Kidney (tissue), 14 donors: Measurements from ENCODE around the gene HS6ST1. TPM values are rescaled to one million over a fixed set of nuclear protein-coding genes. Genes with fewer than 3 reads are reported as not detected.

Experiments used
- DNase-seq, 5 donors: peaks; one replicate each; pipeline ENCODE4 v3.0.0-alpha.2; 2013 to 2020
- FAIRE-seq: peaks from 2 replicates; lab custom pipeline; 2012; peaks lifted over from hg19 to GRCh38; lab: Jason Lieb, UNC
- H3K27ac ChIP-seq, 2 donors: one replicate each; pipeline ENCODE4 v1.7.0; 2013; ENCODE audit warnings: low read depth in 2 of 2, low read length in 2 of 2, inconsistent platforms in 1 of 2
- H3K27me3 ChIP-seq: one replicate; pipeline ENCODE4 v1.7.1; 2013; ENCODE audit warnings: low read length, inconsistent platforms; ENCODE audit not compliant: control insufficient read depth, insufficient read depth
- H3K36me3 ChIP-seq, 3 donors: one replicate each; pipeline versions ENCODE4 v1.7.0 to v1.7.1; 2013; ENCODE audit warnings: low read length in 3 of 3, control low read depth in 1 of 3, inconsistent platforms in 1 of 3; ENCODE audit not compliant: insufficient read depth in 3 of 3, control insufficient read depth in 2 of 3
- H3K4me1 ChIP-seq, 3 donors: one replicate each; pipeline versions ENCODE4 v1.7.0 to v1.7.1; 2013; ENCODE audit warnings: low read length in 3 of 3, inconsistent platforms in 1 of 3, low read depth in 1 of 3; ENCODE audit not compliant: control insufficient read depth in 2 of 3, insufficient read depth in 2 of 3
- H3K4me3 ChIP-seq, 3 donors: one replicate each; pipeline versions ENCODE4 v1.7.0 to v1.8.1; 2013; ENCODE audit warnings: low read length in 3 of 3, control low read depth in 1 of 3, inconsistent platforms in 1 of 3
- H3K9ac ChIP-seq, 3 donors: one replicate each; pipeline versions ENCODE4 v1.7.0 to v1.7.1; 2013; ENCODE audit warnings: low read length in 3 of 3, control low read depth in 1 of 3, inconsistent platforms in 1 of 3
- H3K9me3 ChIP-seq, 3 donors: one replicate each; pipeline versions ENCODE4 v1.7.0 to v1.7.1; 2013; ENCODE audit warnings: low read length in 3 of 3, control low read depth in 1 of 3, inconsistent platforms in 1 of 3; ENCODE audit not compliant: control insufficient read depth in 2 of 3, insufficient read depth in 1 of 3
- CTCF ChIP-seq: IDR thresholded peaks from 3 replicates; pipeline ENCODE4 v1.5.1; 2012; ENCODE audit warnings: mild to moderate bottlenecking, moderate library complexity, borderline replicate concordance; ENCODE audit not compliant: insufficient read depth; ENCODE audit errors: extremely low read depth
- intact Hi-C: fragments of 100-400 bp; cut with DNase I; formaldehyde crosslinking; loops from one replicate; pipeline ENCODE4 v1.11.1; 2022
- polyA plus RNA-seq: library from polyadenylated mRNA; stranded (reverse); fragments of 350-450 nt; fragmentation: Illumina TruSeq; extraction: RNeasy Lipid Tissue Mini Kit (QIAGEN cat#74804); gene quantifications from one replicate; pipeline ENCODE4 v1.2.3, GENCODE V29; 2014; ENCODE audit warnings: low read depth, low replicate concordance; ENCODE audit not compliant: insufficient read depth
- total RNA-seq: library from RNA; stranded (reverse); fragmentation: NEBNext Ultra II Directional; extraction: Animal tissue kit (Norgen Biotek cat#: 25700); gene quantifications from one replicate; pipeline ENCODE4 v1.2.1, GENCODE V29; 2021
- donor health status: control.
- donor health status: control.
- donor health status: control.
- donor health status: control.
- donor health status: control.
- donor health status: DM: yes; HTN: yes; CAD: no.
- donor health status: Normal renal cell carcinoma (clear cell type).

The HS6ST1 gene
- total and polyA plus RNA-seq, 2 donors from 2014 or later: 49.6 to 73.9 TPM

- DNase-seq: peak in 1 of 5 donors; percentile 49
- H3K9me3 ChIP-seq: no peaks in the 10 kb centered on the region
- H3K27ac ChIP-seq: no peak overlapping the region
- no peaks in the 10 kb centered on the region for H3K27me3 ChIP-seq
- intact Hi-C loops: no loop called here
- TF ChIP-seq CTCF: no peak
- FAIRE-seq: no peak
- H3K9ac ChIP-seq: no peak overlapping the region
- no peaks in the 10 kb centered on the region for H3K36me3 ChIP-seq
- peaks cover 0 to 52% (median 9%) of the 10 kb centered on the region in 3 donors for H3K4me1 ChIP-seq
- no peak overlapping the region for H3K4me3 ChIP-seq
Measured at GRCh38 chr2:128289439-128289838, 29.2 kb downstream of the HS6ST1 start.

GRCh38 chr2:128288781-128289180, 29.9 kb downstream of the HS6ST1 start:
- Histone ChIP-seq H3K27me3 (no peaks in the 10 kb centered on the region), H3K4me3 (no peak overlapping the region), H3K27ac (no peak overlapping the region), H3K9me3 (no peaks in the 10 kb centered on the region), H3K9ac (no peak overlapping the region), H3K4me1 (peaks cover 0 to 53% (median 9%) of the 10 kb centered on the region in 3 donors), H3K36me3 (no peaks in the 10 kb centered on the region)
- TF ChIP-seq CTCF: no peak
- no peak for FAIRE-seq
- peak in 1 of 5 donors; percentile 54 for DNase-seq
- intact Hi-C loops: no loop called here

- FAIRE-seq: no peak
- H3K9me3 ChIP-seq: no peaks in the 10 kb centered on the region
- H3K36me3 ChIP-seq: no peaks in the 10 kb centered on the region
- TF ChIP-seq CTCF: no peak
- H3K4me3 ChIP-seq: no peak overlapping the region
- no peak overlapping the region for H3K9ac ChIP-seq
- no peak overlapping the region for H3K27ac ChIP-seq
- no peaks in the 10 kb centered on the region for H3K27me3 ChIP-seq
- intact Hi-C loops: no loop called here
- DNase-seq: peak in 1 of 5 donors; percentile 63
- peaks cover 0 to 50% (median 9%) of the 10 kb centered on the region in 3 donors for H3K4me1 ChIP-seq
Measured at GRCh38 chr2:128287780-128288735, 30.6 kb downstream of the HS6ST1 start.
